Psoas muscle (tissue), 8 donors: ENCODE results near the gene ISCA2. TPM values are rescaled to one million over a fixed set of nuclear protein-coding genes. Genes with fewer than 3 reads are reported as not detected.

Experiments
- ATAC-seq, 4 donors: fragments of 200-7000 bp; cut with Tn5 transposase; one replicate each; pipeline ENCODE4 v1.9.1; 2020; ENCODE audit warnings: moderate library complexity in 3 of 4, mild to moderate bottlenecking in 2 of 4
- DNase-seq, 2 donors: peaks; one replicate each; pipeline ENCODE4 v3.0.0-alpha.2; 2020
- H3K27ac ChIP-seq: fragments of 200-600 bp; one replicate; pipeline ENCODE4 v1.8.0; 2022
- H3K27me3 ChIP-seq, 3 donors: fragments of 200-600 bp in 1 of 3; one replicate each; pipeline versions ENCODE4 v1.6.1 to v1.8.0; 2013 to 2022; ENCODE audit warnings: low read length in 2 of 3, mild to moderate bottlenecking in 2 of 3, moderate library complexity in 1 of 3; ENCODE audit not compliant: insufficient read depth in 3 of 3
- H3K36me3 ChIP-seq, 2 donors: fragments of 200-600 bp in 1 of 2; one replicate each; pipeline versions ENCODE4 v1.6.1 to v1.8.0; 2013 to 2022; ENCODE audit warnings: low read depth in 1 of 2, mild to moderate bottlenecking in 1 of 2, moderate library complexity in 1 of 2; ENCODE audit not compliant: insufficient read depth in 1 of 2
- H3K4me1 ChIP-seq: fragments of 200-600 bp; one replicate; pipeline ENCODE4 v1.8.0; 2022
- H3K4me3 ChIP-seq: fragments of 200-600 bp; one replicate; pipeline ENCODE4 v1.8.0; 2022; ENCODE audit warnings: mild to moderate bottlenecking
- H3K9me3 ChIP-seq: fragments of 200-600 bp; one replicate; pipeline ENCODE4 v1.8.0; 2022
- CTCF ChIP-seq: fragments of 200-600 bp; IDR thresholded peaks from one replicate; pipeline ENCODE4 v1.8.0; 2022; ENCODE audit warnings: antibody characterized with exemption
- WGBS, 3 donors: extraction: QIAGEN DNeasy Blood & Tissue Kit; methylation state at CpG; one replicate each; pipeline versions ENCODE4 v1.1.6 to v1.1.7; 2013; 5-methylcytosine and 5-hydroxymethylcytosine counted together
- intact Hi-C, 2 donors: fragments of 100-400 bp; cut with DNase I; formaldehyde crosslinking; loops; one replicate each; pipeline versions ENCODE4 v1.11.0 to v1.14.2; 2022
- polyA plus RNA-seq, 3 donors: library from polyadenylated mRNA; stranded (reverse); fragments of 200-250 nt; gene quantifications; one replicate each; pipeline ENCODE4 v1.2.3, GENCODE V29; 2013
- total RNA-seq, 4 donors: library from RNA; stranded (reverse); fragmentation: NEBNext Ultra II Directional in 2 of 4; extraction: Animal tissue kit (Norgen Biotek cat#: 25700) in 2 of 4; gene quantifications; one replicate each; pipeline versions ENCODE4 v1.2.1 to v1.2.4, GENCODE V29; 2021 to 2023
- donor health status: healthy with polysubstance abuse.
- donor health status: DM: no; HTN: no; CAD: no; lungs with moderate emphysema.
- donor health status: Bipolar disorder and iron deficiency.
- donor health status: healthy.
- donor health status: DM: yes; HTN: yes; CAD: no.
- donor health status: DM: no; HTN: no; CAD: no.
- donor health status: DM: no; HTN: no; CAD: no.
- donor health status: DM: yes; HTN: yes; CAD: no.

ISCA2 gene
- total and polyA plus RNA-seq, 7 donors, result 19.9 to 38.8 (median 24.8) TPM

GRCh38 chr14:74538411-74539391 is 45.1 kb downstream of the ISCA2 start:
- no peaks in the 10 kb centered on the region for H3K4me1 ChIP-seq
- DNase-seq (peak in 1 of 2 donors; percentile 26), ATAC-seq (no peak)
- 81 to 87% (median 81%) methylated on average over 11 of the region's 11 CpGs for WGBS, 3 donors
- H3K36me3 ChIP-seq, result no peaks in the 10 kb centered on the region
- H3K27me3 ChIP-seq, result peaks cover 0 to 3% (median 0%) of the 10 kb centered on the region in 3 donors
- H3K9me3 ChIP-seq, result no peaks in the 10 kb centered on the region
- TF ChIP-seq CTCF, result no peak
- no peak overlapping the region for H3K27ac ChIP-seq
- intact Hi-C loops, result no loop called here
- no peak overlapping the region for H3K4me3 ChIP-seq

GRCh38 chr14:74539503-74539902 is 45.9 kb downstream of the ISCA2 start:
- 74 to 86% (median 80%) methylated on average over 4 of the region's 4 CpGs for WGBS, 3 donors
- Histone ChIP-seq H3K27ac (no peak overlapping the region), H3K4me1 (no peaks in the 10 kb centered on the region), H3K4me3 (no peak overlapping the region), H3K36me3 (no peaks in the 10 kb centered on the region), H3K9me3 (no peaks in the 10 kb centered on the region), H3K27me3 (peaks cover 0 to 4% (median 3%) of the 10 kb centered on the region in 3 donors)
- ATAC-seq (no peak), DNase-seq (peak in 1 of 2 donors; percentile 35)
- intact Hi-C loops, result no loop called here
- TF ChIP-seq CTCF, result no peak

GRCh38 chr14:74541225-74541624 is 47.7 kb downstream of the ISCA2 start:
- 91 to 97% (median 92%) methylated on average over 3 of the region's 3 CpGs for WGBS, 3 donors
- Histone ChIP-seq H3K4me3 (no peak overlapping the region), H3K9me3 (no peaks in the 10 kb centered on the region), H3K27me3 (peaks cover 0 to 7% (median 3%) of the 10 kb centered on the region in 3 donors), H3K27ac (no peak overlapping the region), H3K4me1 (no peaks in the 10 kb centered on the region), H3K36me3 (no peaks in the 10 kb centered on the region)
- DNase-seq, result no peak
- intact Hi-C loops, result no loop called here
- ATAC-seq, result no peak
- no peak for TF ChIP-seq CTCF

- ATAC-seq (no peak), DNase-seq (peak in 1 of 2 donors; percentile 26)
- H3K9me3 ChIP-seq, result no peaks in the 10 kb centered on the region
- H3K27me3 ChIP-seq, result peaks cover 0 to 7% (median 3%) of the 10 kb centered on the region in 3 donors
- no peaks in the 10 kb centered on the region for H3K4me1 ChIP-seq
- intact Hi-C loops, result no loop called here
- no peak overlapping the region for H3K27ac ChIP-seq
- no peak overlapping the region for H3K4me3 ChIP-seq
- 81 to 89% (median 85%) methylated on average over 10 of the region's 10 CpGs for WGBS, 3 donors
- no peak for TF ChIP-seq CTCF
- no peaks in the 10 kb centered on the region for H3K36me3 ChIP-seq
These were observed 48.6 kb downstream of the ISCA2 start for GRCh38 chr14:74542056-74542685.
